ENCODE measurements around the gene GORAB. TPM values are rescaled to one million over a fixed set of nuclear protein-coding genes. Genes with fewer than 3 reads are reported as not detected.

Gene GORAB
- total RNA-seq, 1 donor from 2014 or later = 6.1 TPM

- DNase-seq (ENCODE audit: low read depth) (no peak), FAIRE-seq (no peak)
- no peak for TF ChIP-seq CTCF (IDR thresholded peaks at IDR 0.05; ENCODE audit: insufficient read depth, low read length, severe bottlenecking)
- H3K4me3 ChIP-seq (ENCODE audit: low read depth, low read length) = no peak overlapping the region
- peaks cover 4% of the 10 kb centered on the region for H3K36me3 ChIP-seq (ENCODE audit: control insufficient read depth, insufficient read depth, low read length)
- H3K27me3 ChIP-seq (ENCODE audit: control insufficient read depth, insufficient read depth, low read length) = no peaks in the 10 kb centered on the region
Observed at GRCh38 chr1:170555370-170555769, 23.4 kb downstream of the GORAB start.

DNA sequence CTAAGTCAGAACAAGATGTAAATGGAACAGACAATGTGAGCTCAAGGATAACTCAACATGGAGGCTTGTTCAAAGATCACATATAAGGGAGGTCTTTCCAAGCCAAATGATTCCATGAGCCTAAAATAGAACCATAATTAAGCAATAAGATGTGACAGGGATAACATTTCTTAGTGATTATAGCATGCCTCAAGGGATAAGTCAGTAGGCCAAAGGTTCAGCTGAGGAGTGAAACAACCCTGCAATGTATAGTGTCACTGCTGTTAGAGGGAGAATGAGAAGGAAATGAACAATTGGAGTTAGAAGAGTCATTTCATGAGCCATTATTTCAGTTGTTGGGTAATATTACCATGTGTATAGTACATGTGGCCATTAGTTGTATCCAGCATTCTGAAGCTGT is 25.0 kb downstream of the GORAB start:
- H3K27me3 ChIP-seq (ENCODE audit: control insufficient read depth, insufficient read depth, low read length) = no peaks in the 10 kb centered on the region
- TF ChIP-seq CTCF (IDR thresholded peaks at IDR 0.05; ENCODE audit: insufficient read depth, low read length, severe bottlenecking) = no peak
- FAIRE-seq (no peak), DNase-seq (ENCODE audit: low read depth) (peak; percentile 79)
- H3K4me3 ChIP-seq (ENCODE audit: low read depth, low read length) = no peak overlapping the region
- H3K36me3 ChIP-seq (ENCODE audit: control insufficient read depth, insufficient read depth, low read length) = peaks cover 4% of the 10 kb centered on the region

DNA sequence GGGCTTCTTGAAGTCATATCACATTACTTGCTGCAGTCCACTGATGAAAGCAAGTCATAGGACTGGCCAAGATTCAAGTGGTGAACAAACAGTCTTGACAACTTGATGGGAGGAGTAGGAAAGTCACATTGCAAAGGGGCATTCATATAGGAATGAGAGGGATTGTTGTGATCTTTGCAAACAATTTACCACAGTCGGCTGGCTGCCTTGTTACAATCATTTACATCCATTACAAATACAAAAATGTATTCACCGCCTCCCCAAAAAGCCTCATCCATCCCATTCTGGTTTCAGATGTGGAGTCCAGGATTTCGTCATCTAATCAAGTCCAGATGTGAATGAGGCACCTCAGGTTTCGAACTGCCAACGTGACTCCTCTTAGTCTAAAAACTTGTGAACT is 26.8 kb downstream of the GORAB start:
- no peak for TF ChIP-seq CTCF (IDR thresholded peaks at IDR 0.05; ENCODE audit: insufficient read depth, low read length, severe bottlenecking)
- H3K36me3 ChIP-seq (ENCODE audit: control insufficient read depth, insufficient read depth, low read length) = no peaks in the 10 kb centered on the region
- no peak for FAIRE-seq
- no peak for DNase-seq (ENCODE audit: low read depth)
- H3K27me3 ChIP-seq (ENCODE audit: control insufficient read depth, insufficient read depth, low read length) = no peaks in the 10 kb centered on the region
- H3K4me3 ChIP-seq (ENCODE audit: low read depth, low read length) = no peak overlapping the region

GRCh38 chr1:170559166-170559565 is 27.2 kb downstream of the GORAB start:
- Histone ChIP-seq H3K36me3 (ENCODE audit: control insufficient read depth, insufficient read depth, low read length) (no peaks in the 10 kb centered on the region), H3K27me3 (ENCODE audit: control insufficient read depth, insufficient read depth, low read length) (no peaks in the 10 kb centered on the region), H3K4me3 (ENCODE audit: low read depth, low read length) (no peak overlapping the region)
- DNase-seq (ENCODE audit: low read depth) = no peak
- TF ChIP-seq CTCF (IDR thresholded peaks at IDR 0.05; ENCODE audit: insufficient read depth, low read length, severe bottlenecking) = no peak
- no peak for FAIRE-seq

DNA sequence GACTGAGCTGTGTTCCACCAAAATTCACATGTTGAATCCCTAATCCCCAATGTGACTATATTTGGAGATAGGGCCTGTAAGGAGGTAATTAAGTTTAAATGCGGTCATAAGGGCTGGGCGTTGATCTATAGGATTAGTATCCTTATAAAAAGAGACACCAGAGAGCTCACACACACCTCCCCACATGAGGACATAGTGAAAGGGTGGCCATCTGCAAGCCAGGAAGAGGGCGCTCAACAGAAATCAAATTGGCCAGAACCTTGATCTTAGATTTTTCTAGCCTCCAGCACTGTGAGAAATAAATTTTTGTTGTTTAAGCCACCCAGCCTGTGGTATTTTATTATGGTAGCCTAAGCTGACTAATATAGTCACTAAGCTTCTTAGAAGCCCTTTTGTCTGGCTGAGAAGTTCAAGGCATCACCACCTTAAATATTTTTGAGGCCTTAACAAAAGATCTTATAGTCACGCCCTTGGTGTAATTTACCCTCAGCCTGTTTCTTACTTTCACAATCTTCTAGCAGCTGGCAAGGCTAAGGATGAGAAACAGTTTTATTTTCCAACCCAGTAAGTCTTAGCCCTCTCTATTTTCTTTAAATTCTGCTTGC is 28.8 kb downstream of the GORAB start:
- DNase-seq (ENCODE audit: low read depth) = no peak
- H3K27me3 ChIP-seq (ENCODE audit: control insufficient read depth, insufficient read depth, low read length) = no peaks in the 10 kb centered on the region
- no peaks in the 10 kb centered on the region for H3K36me3 ChIP-seq (ENCODE audit: control insufficient read depth, insufficient read depth, low read length)
- TF ChIP-seq CTCF (IDR thresholded peaks at IDR 0.05; ENCODE audit: insufficient read depth, low read length, severe bottlenecking) = no peak
- FAIRE-seq = no peak
- no peak overlapping the region for H3K4me3 ChIP-seq (ENCODE audit: low read depth, low read length)

Data from bronchial epithelial cell (primary cell).